Measurements from ENCODE around the gene GPR148.

- TF ChIP-seq POLR2A (IDR thresholded peaks at IDR 0.05) (no peak), CTCF (IDR thresholded peaks at IDR 0.05) (no peak), POLR2AphosphoS5 (IDR thresholded peaks at IDR 0.05; ENCODE audit: insufficient read depth in 1 of 2, low read depth in 1 of 2) (no peak)
Measured at GRCh38 chr2:130729322-130730299, 741 bp downstream of the GPR148 start.

All from vagina (tissue), 2 donors.